NT2/D1 (cell line): Measurements from ENCODE around the gene DISP2.

Source experiments
- YY1 ChIP-seq: IDR thresholded peaks from 2 replicates; pipeline ENCODE4 v1.6.1; 2011; ENCODE audit not compliant: insufficient read length, insufficient read depth
- ZNF274 ChIP-seq: IDR thresholded peaks from 2 replicates; pipeline ENCODE4 v1.6.1; 2011; ENCODE audit warnings: mild to moderate bottlenecking, low read depth, low read length

DNA sequence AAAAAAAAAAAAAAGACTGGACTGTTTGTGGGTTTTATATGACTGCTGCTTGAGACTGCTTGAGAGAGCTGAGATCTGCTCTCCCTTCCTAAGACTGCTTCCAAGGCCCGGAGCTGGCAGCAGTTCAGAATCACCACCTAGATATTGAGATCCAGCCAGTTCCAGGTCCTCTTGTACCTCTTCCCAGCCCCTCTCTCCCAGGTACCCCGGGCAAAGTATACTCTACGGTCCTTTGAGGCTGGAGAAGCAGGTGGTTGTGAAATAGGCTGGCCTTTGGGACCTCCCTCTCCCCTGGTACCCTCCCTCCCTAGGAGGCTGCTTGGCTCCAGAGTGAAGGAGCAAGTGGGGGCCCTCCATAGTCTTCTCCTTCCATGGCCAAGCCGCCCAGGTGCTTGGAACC lies 70.2 kb downstream of the DISP2 start:
- TF ChIP-seq YY1 (no peak), ZNF274 (no peak)
